Kidney epithelial cell (primary cell): Measurements from ENCODE around the gene SLX4. TPM values are rescaled to one million over a fixed set of nuclear protein-coding genes. Genes with fewer than 3 reads are reported as not detected.

Experiments used
- DNase-seq: peaks from one replicate; pipeline ENCODE4 v3.0.0-alpha.2; 2010; ENCODE audit warnings: low read depth
- H3K27me3 ChIP-seq: 2 replicates; pipeline ENCODE4 v1.6.0; 2011; ENCODE audit warnings: low read length; ENCODE audit not compliant: control insufficient read depth, insufficient read depth
- H3K36me3 ChIP-seq: 2 replicates; pipeline ENCODE4 v1.5.1; 2011; ENCODE audit warnings: low read length; ENCODE audit not compliant: control insufficient read depth, insufficient read depth
- H3K4me3 ChIP-seq: 2 replicates; pipeline ENCODE4 v1.5.1; 2011; ENCODE audit warnings: low read depth, mild to moderate bottlenecking, control low read depth, low read length
- CTCF ChIP-seq: IDR thresholded peaks from 2 replicates; pipeline ENCODE4 v1.5.1; 2011; ENCODE audit warnings: mild to moderate bottlenecking, moderate library complexity, low read length, control low read depth, inconsistent platforms; ENCODE audit not compliant: insufficient read depth, poor library complexity, severe bottlenecking
- total RNA-seq: library from RNA; depleted of rRNA; stranded (reverse); fragments of >200 nt; gene quantifications from 2 replicates; pipeline ENCODE4 v1.2.3, GENCODE V29; 2015

Gene SLX4
- total RNA-seq, 1 donor from 2014 or later = 6.4 TPM

GRCh38 chr16:3594316-3595109 is 16.9 kb downstream of the SLX4 start:
- H3K36me3 ChIP-seq = no peaks in the 10 kb centered on the region
- no peaks in the 10 kb centered on the region for H3K27me3 ChIP-seq
- no peak for DNase-seq
- no peak overlapping the region for H3K4me3 ChIP-seq
- no peak for TF ChIP-seq CTCF

- DNase-seq = no peak
- no peak overlapping the region for H3K4me3 ChIP-seq
- no peaks in the 10 kb centered on the region for H3K36me3 ChIP-seq
- TF ChIP-seq CTCF = no peak
- no peaks in the 10 kb centered on the region for H3K27me3 ChIP-seq
Measured at GRCh38 chr16:3592559-3592958, 18.8 kb downstream of the SLX4 start.

GRCh38 chr16:3591991-3592390 is 19.4 kb downstream of the SLX4 start:
- no peaks in the 10 kb centered on the region for H3K27me3 ChIP-seq
- no peak for DNase-seq
- H3K36me3 ChIP-seq = no peaks in the 10 kb centered on the region
- no peak for TF ChIP-seq CTCF
- H3K4me3 ChIP-seq = no peak overlapping the region

- DNase-seq = no peak
- Histone ChIP-seq H3K36me3 (no peaks in the 10 kb centered on the region), H3K4me3 (no peak overlapping the region), H3K27me3 (no peaks in the 10 kb centered on the region)
- no peak for TF ChIP-seq CTCF
Measured at GRCh38 chr16:3591436-3591803, 20.0 kb downstream of the SLX4 start.

- no peak for TF ChIP-seq CTCF
- Histone ChIP-seq H3K27me3 (no peaks in the 10 kb centered on the region), H3K36me3 (no peaks in the 10 kb centered on the region), H3K4me3 (no peak overlapping the region)
- DNase-seq = no peak
Measured at GRCh38 chr16:3590736-3591435, 20.5 kb downstream of the SLX4 start.
